ENCODE measurements around the gene AADACL3.

AADACL3 gene

GRCh38 chr1:12764016-12764415 lies 48.1 kb downstream of the AADACL3 start:
- FAIRE-seq (no peak), DNase-seq (ENCODE audit: low spot score) (no peak)

- DNase-seq (ENCODE audit: low spot score) (no peak), FAIRE-seq (no peak)
Measured at GRCh38 chr1:12769031-12769430, 53.1 kb downstream of the AADACL3 start.

- FAIRE-seq = no peak
- DNase-seq (ENCODE audit: low spot score) = no peak
Measured at GRCh38 chr1:12769976-12770505, 54.1 kb downstream of the AADACL3 start.

- no peak for FAIRE-seq
- DNase-seq (ENCODE audit: low spot score) = no peak
Measured at GRCh38 chr1:12770620-12771019, 54.7 kb downstream of the AADACL3 start.

- no peak for DNase-seq (ENCODE audit: low spot score)
- no peak for FAIRE-seq
Measured at GRCh38 chr1:12771186-12771585, 55.3 kb downstream of the AADACL3 start.

GRCh38 chr1:12772520-12772919 lies 56.6 kb downstream of the AADACL3 start:
- DNase-seq (ENCODE audit: low spot score) = no peak
- no peak for FAIRE-seq

GRCh38 chr1:12773438-12773837 lies 57.5 kb downstream of the AADACL3 start, which contains the start of gene PRAMEF12:
Gene PRAMEF12 (plus strand): TSS chr1:12773738. CDS start chr1:12774868, 1,130 bp downstream.
- FAIRE-seq (no peak), DNase-seq (ENCODE audit: low spot score) (no peak)

GRCh38 chr1:12774801-12775345 lies 59.0 kb downstream of the AADACL3 start:
- no peak for DNase-seq (ENCODE audit: low spot score)
- FAIRE-seq = no peak

- FAIRE-seq = no peak
Measured at GRCh38 chr1:12775443-12775842, 59.5 kb downstream of the AADACL3 start.

GRCh38 chr1:12776801-12777557 lies 61.1 kb downstream of the AADACL3 start:
- FAIRE-seq (no peak), DNase-seq (ENCODE audit: low spot score) (no peak)

More at GRCh38 chr1:12775443-12775842, 59.5 kb downstream of the AADACL3 start:
- DNase-seq (ENCODE audit: low spot score) = no peak

Data from RCC 7860 (cell line).